HCT116 (cell line): Measurements from ENCODE around the gene C16orf95. TPM values are rescaled to one million over a fixed set of nuclear protein-coding genes. Genes with fewer than 3 reads are reported as not detected.

ENCODE experiments used
- ATAC-seq: fragments of 200-7000 bp; cut with Tn5 transposase; 2 replicates; pipeline ENCODE4 v1.9.1; 2020; ENCODE audit warnings: mild to moderate bottlenecking, moderate library complexity
- BruUV-seq: library from RNA; stranded (reverse); fragments of 400-500 nt; replicated peaks from 2 replicates; lab custom pipeline; 2021; lab: Mats Ljungman, UMichigan
- CTCF ChIA-PET: fragments of 300-600 bp; sonication (Branson Sonifier 250); formaldehyde crosslinking; loops from one replicate; lab custom pipeline; 2021; ENCODE audit warnings: antibody characterized with exemption; lab: Charles Lee
- POLR2A ChIA-PET: fragments of 300-600, 350-600 bp; sonication (Branson Sonifier 250); formaldehyde crosslinking; loops from one replicate; lab custom pipeline; 2021; ENCODE audit warnings: antibody characterized with exemption; lab: Charles Lee
- RAD21 ChIA-PET, 2 experiments: fragments of 300-600 bp; sonication (Branson Sonifier 250); formaldehyde crosslinking; loops; one replicate each; lab custom pipeline; 2023; ENCODE audit warnings: low total read pairs in 2 of 2; ENCODE audit not compliant: uncharacterized antibody in 2 of 2, unreplicated experiment in 2 of 2, low non-redundant PET in 1 of 2; lab: Charles Lee
- DNase-seq: peaks from one replicate; pipeline ENCODE4 v3.0.0-alpha.2; 2010; ENCODE audit warnings: low read depth, low spot score
- H2AFZ ChIP-seq: fragments of 200-600 bp; shearing (Covaris generic), sonication (generic); 2 replicates; pipeline ENCODE4 v1.6.1; 2017; ENCODE audit warnings: low read depth, mixed run types, mixed read lengths, antibody characterized with exemption, low read length; ENCODE audit not compliant: poor library complexity, severe bottlenecking
- H3K27ac ChIP-seq: 2 replicates; pipeline ENCODE4 v1.5.1; 2012; ENCODE audit warnings: low read depth, low read length
- H3K27me3 ChIP-seq: fragments of 200-600 bp; sonication (generic); 2 replicates; pipeline ENCODE4 v1.6.1; 2016; ENCODE audit warnings: mixed run types, low read length, mixed read lengths; ENCODE audit not compliant: insufficient read depth
- H3K36me3 ChIP-seq, 2 experiments: fragments of 200-500 bp in 1 of 2; fragments of 200-600 bp in 1 of 2; sonication (Bioruptor generic) in 1 of 2; sonication (generic) in 1 of 2; 2 replicates each; pipeline versions ENCODE4 v1.5.1 to v1.6.1; 2014 to 2016; ENCODE audit warnings: low read length in 2 of 2, inconsistent platforms in 1 of 2, mixed read lengths in 1 of 2, mixed run types in 1 of 2; ENCODE audit not compliant: insufficient read depth in 2 of 2, control insufficient read depth in 1 of 2
- H3K4me1 ChIP-seq, 2 experiments: fragments of 200-600 bp in 1 of 2; sonication (generic) in 1 of 2; 2 replicates each; pipeline versions ENCODE4 v1.5.1 to v1.6.1; 2012 to 2017; ENCODE audit warnings: low read length in 2 of 2, inconsistent platforms in 1 of 2, mild to moderate bottlenecking in 1 of 2, mixed read lengths in 1 of 2, mixed run types in 1 of 2, moderate library complexity in 1 of 2; ENCODE audit not compliant: insufficient read depth in 2 of 2, control insufficient read depth in 1 of 2
- H3K4me2 ChIP-seq: fragments of 200-600 bp; sonication (generic); 2 replicates; pipeline ENCODE4 v1.6.1; 2017; ENCODE audit warnings: mixed run types, low read length, mixed read lengths
- H3K4me3 ChIP-seq, 2 experiments: fragments of 200-600 bp in 1 of 2; sonication (generic) in 1 of 2; replicated peaks in 1 of 2; 2 replicates each; pipeline ENCODE4 v1.5.1; 2011 to 2016; ENCODE audit warnings: low read length in 2 of 2, control low read depth in 1 of 2, low read depth in 1 of 2, mild to moderate bottlenecking in 1 of 2, mixed read lengths in 1 of 2, mixed run types in 1 of 2
- H3K79me2 ChIP-seq: fragments of 200-600 bp; sonication (generic); 2 replicates; pipeline ENCODE4 v1.6.1; 2017; ENCODE audit warnings: mild to moderate bottlenecking, mixed run types, low read length, moderate library complexity, mixed read lengths; ENCODE audit not compliant: insufficient read depth
- H3K9ac ChIP-seq: fragments of 200-600 bp; sonication (generic); 2 replicates; pipeline ENCODE4 v1.6.1; 2016; ENCODE audit warnings: low read length, mixed read lengths
- H3K9me2 ChIP-seq: fragments of 200-600 bp; sonication (generic), shearing (Covaris generic); 2 replicates; pipeline ENCODE4 v1.6.1; 2017; ENCODE audit warnings: mixed run types, mild to moderate bottlenecking, moderate library complexity; ENCODE audit not compliant: insufficient read depth
- H3K9me3 ChIP-seq, 2 experiments: fragments of 200-500 bp in 1 of 2; fragments of 200-600 bp in 1 of 2; sonication (Bioruptor generic) in 1 of 2; sonication (generic) in 1 of 2; 2 replicates each; pipeline ENCODE4 v1.6.1; 2014 to 2017; ENCODE audit warnings: low read length in 2 of 2, mixed read lengths in 2 of 2, inconsistent platforms in 1 of 2, low read depth in 1 of 2, mild to moderate bottlenecking in 1 of 2, mixed run types in 1 of 2, moderate library complexity in 1 of 2; ENCODE audit not compliant: control insufficient read depth in 1 of 2, insufficient read depth in 1 of 2
- H4K20me1 ChIP-seq: fragments of 200-600 bp; sonication (generic), shearing (Covaris generic); 2 replicates; pipeline ENCODE4 v1.6.1; 2017; ENCODE audit warnings: mixed run types, mild to moderate bottlenecking, moderate library complexity; ENCODE audit not compliant: insufficient read depth
- CBX3 ChIP-seq: IDR thresholded peaks from 2 replicates; pipeline ENCODE4 v1.6.1; 2012; ENCODE audit warnings: low read depth
- CEBPB ChIP-seq: IDR thresholded peaks from 2 replicates; pipeline ENCODE4 v1.6.1; 2012; ENCODE audit warnings: low read depth
- EGR1 ChIP-seq: IDR thresholded peaks from 2 replicates; pipeline ENCODE4 v1.6.1; 2012; ENCODE audit warnings: low read depth
- ELF1 ChIP-seq: IDR thresholded peaks from 2 replicates; pipeline ENCODE4 v1.6.1; 2012; ENCODE audit warnings: low read depth, borderline replicate concordance
- EZH2phosphoT487 ChIP-seq: fragments of 200-600 bp; IDR thresholded peaks from 2 replicates; pipeline ENCODE4 v1.6.1; 2018; ENCODE audit warnings: antibody characterized with exemption, borderline replicate concordance
- FOSL1 ChIP-seq: IDR thresholded peaks from 2 replicates; pipeline ENCODE4 v1.6.1; 2012; ENCODE audit warnings: low read depth
- MAX ChIP-seq: IDR thresholded peaks from 2 replicates; pipeline ENCODE4 v1.6.1; 2012
- POLR2A ChIP-seq: IDR thresholded peaks from 2 replicates; pipeline ENCODE4 v1.7.0; 2011; ENCODE audit warnings: borderline replicate concordance; ENCODE audit not compliant: insufficient read depth, insufficient read length; ENCODE audit errors: extremely low read depth
- POLR2AphosphoS5 ChIP-seq: IDR thresholded peaks from 2 replicates; pipeline ENCODE4 v1.6.1; 2011; ENCODE audit warnings: mild to moderate bottlenecking, low read depth, low read length, moderate library complexity
- RAD21 ChIP-seq: IDR thresholded peaks from 2 replicates; pipeline ENCODE4 v1.6.1; 2012; ENCODE audit warnings: low read depth, mild to moderate bottlenecking
- SIN3A ChIP-seq: IDR thresholded peaks from 2 replicates; pipeline ENCODE4 v1.6.1; 2012; ENCODE audit warnings: low read depth
- SP1 ChIP-seq: IDR thresholded peaks from 2 replicates; pipeline ENCODE4 v1.6.1; 2012; ENCODE audit warnings: low read depth
- TCF7L2 ChIP-seq: IDR thresholded peaks from 2 replicates; pipeline ENCODE4 v1.7.0; 2011; ENCODE audit warnings: borderline replicate concordance, inconsistent platforms; ENCODE audit not compliant: insufficient read depth, insufficient read length; ENCODE audit errors: extremely low read depth
- ZBTB33 ChIP-seq: IDR thresholded peaks from 2 replicates; pipeline ENCODE4 v1.6.1; 2011; ENCODE audit warnings: mild to moderate bottlenecking, low read length, moderate library complexity; ENCODE audit not compliant: insufficient replicate concordance; ENCODE audit errors: extremely low read depth
- ZFX ChIP-seq: fragments of 450-650 bp; IDR thresholded peaks from 2 replicates; pipeline ENCODE4 v1.6.1; 2017
- intact Hi-C: fragments of 100-400 bp; cut with micrococcal nuclease; formaldehyde crosslinking; loops from 2 replicates; pipeline ENCODE4 v1.10.0; 2022
- total RNA-seq: library from RNA; stranded (reverse); gene quantifications from one replicate; pipeline ENCODE4 v1.2.1, GENCODE V29; 2021; ENCODE audit not compliant: unreplicated experiment
- TF ChIP-seq, protein P1 (sequence below): IDR thresholded peaks from 2 replicates; pipeline ENCODE4 v1.6.1; 2012; ENCODE audit warnings: low read depth
- TF ChIP-seq, protein P2 (sequence below): IDR thresholded peaks from 2 replicates; pipeline ENCODE4 v1.6.1; 2012

Gene C16orf95
- total RNA-seq, 1 experiment from 2014 or later, result 12.2 TPM

- BruUV-seq, result no TSS peak
- ChIA-PET CTCF (no interaction called here), RAD21 (no interaction called here), POLR2A (no interaction called here)
- Histone ChIP-seq H3K36me3 (peaks cover 24 to 26% of the 10 kb centered on the region in 2 experiments; a peak in 3 of 4 replicates), H3K4me2 (no peak overlapping the region), H3K4me1 (peaks cover 0 to 5% of the 10 kb centered on the region in 2 experiments; a peak in 2 of 4 replicates), H2AFZ (no peak overlapping the region), H3K27ac (no peak overlapping the region), H3K9me3 (no peaks in the 10 kb centered on the region), H3K79me2 (peaks cover 3% of the 10 kb centered on the region; the same call in 1 of the 2 replicates), H3K4me3 (no peak overlapping the region), H3K27me3 (no peaks in the 10 kb centered on the region), H3K9me2 (no peaks in the 10 kb centered on the region), H4K20me1 (no peaks in the 10 kb centered on the region; the same call in 1 of the 2 replicates), H3K9ac (no peak overlapping the region)
- DNase-seq (no peak), ATAC-seq (no peak)
- TF ChIP-seq SP1, result no peak
- TF ChIP-seq EZH2phosphoT487, result no peak
- no peak for TF ChIP-seq ZFX
- TF ChIP-seq MAX, result no peak
- TF ChIP-seq, protein P1, sequence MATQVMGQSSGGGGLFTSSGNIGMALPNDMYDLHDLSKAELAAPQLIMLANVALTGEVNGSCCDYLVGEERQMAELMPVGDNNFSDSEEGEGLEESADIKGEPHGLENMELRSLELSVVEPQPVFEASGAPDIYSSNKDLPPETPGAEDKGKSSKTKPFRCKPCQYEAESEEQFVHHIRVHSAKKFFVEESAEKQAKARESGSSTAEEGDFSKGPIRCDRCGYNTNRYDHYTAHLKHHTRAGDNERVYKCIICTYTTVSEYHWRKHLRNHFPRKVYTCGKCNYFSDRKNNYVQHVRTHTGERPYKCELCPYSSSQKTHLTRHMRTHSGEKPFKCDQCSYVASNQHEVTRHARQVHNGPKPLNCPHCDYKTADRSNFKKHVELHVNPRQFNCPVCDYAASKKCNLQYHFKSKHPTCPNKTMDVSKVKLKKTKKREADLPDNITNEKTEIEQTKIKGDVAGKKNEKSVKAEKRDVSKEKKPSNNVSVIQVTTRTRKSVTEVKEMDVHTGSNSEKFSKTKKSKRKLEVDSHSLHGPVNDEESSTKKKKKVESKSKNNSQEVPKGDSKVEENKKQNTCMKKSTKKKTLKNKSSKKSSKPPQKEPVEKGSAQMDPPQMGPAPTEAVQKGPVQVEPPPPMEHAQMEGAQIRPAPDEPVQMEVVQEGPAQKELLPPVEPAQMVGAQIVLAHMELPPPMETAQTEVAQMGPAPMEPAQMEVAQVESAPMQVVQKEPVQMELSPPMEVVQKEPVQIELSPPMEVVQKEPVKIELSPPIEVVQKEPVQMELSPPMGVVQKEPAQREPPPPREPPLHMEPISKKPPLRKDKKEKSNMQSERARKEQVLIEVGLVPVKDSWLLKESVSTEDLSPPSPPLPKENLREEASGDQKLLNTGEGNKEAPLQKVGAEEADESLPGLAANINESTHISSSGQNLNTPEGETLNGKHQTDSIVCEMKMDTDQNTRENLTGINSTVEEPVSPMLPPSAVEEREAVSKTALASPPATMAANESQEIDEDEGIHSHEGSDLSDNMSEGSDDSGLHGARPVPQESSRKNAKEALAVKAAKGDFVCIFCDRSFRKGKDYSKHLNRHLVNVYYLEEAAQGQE, result no peak
- TF ChIP-seq RAD21, result no peak
- no peak for TF ChIP-seq POLR2A
- TF ChIP-seq POLR2AphosphoS5, result no peak
- TF ChIP-seq FOSL1, result no peak
- TF ChIP-seq SIN3A, result no peak
- no peak for TF ChIP-seq CBX3
- TF ChIP-seq ZBTB33, result no peak
- TF ChIP-seq, protein P2, sequence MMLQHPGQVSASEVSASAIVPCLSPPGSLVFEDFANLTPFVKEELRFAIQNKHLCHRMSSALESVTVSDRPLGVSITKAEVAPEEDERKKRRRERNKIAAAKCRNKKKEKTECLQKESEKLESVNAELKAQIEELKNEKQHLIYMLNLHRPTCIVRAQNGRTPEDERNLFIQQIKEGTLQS, result no peak
- no peak for TF ChIP-seq ELF1
- no peak for TF ChIP-seq CEBPB
- TF ChIP-seq TCF7L2, result no peak
- no peak for TF ChIP-seq EGR1
- intact Hi-C loops, result no loop called here
Measured at GRCh38 chr16:87330257-87330624, 13.0 kb upstream of the C16orf95 start.
